Lung (tissue), 12 donors: Measurements from ENCODE around the gene NCOA3. TPM values are rescaled to one million over a fixed set of nuclear protein-coding genes. Genes with fewer than 3 reads are reported as not detected.
A peak's percentile ranks its signal among the peaks of the same experiment; 100 is the strongest.

Experiments used
- ATAC-seq: fragments of 200-7000 bp; cut with Tn5 transposase; one replicate; pipeline ENCODE4 v1.9.1; 2020; ENCODE audit warnings: moderate number of reproducible peaks; ENCODE audit not compliant: insufficient read depth, low FRiP score
- DNase-seq, 3 donors: peaks; one replicate each; pipeline ENCODE4 v3.0.0-alpha.2; 2013 to 2017
- H3K27ac ChIP-seq, 2 donors: one replicate each; pipeline ENCODE4 v1.5.1; 2013; ENCODE audit warnings: mild to moderate bottlenecking in 2 of 2, moderate library complexity in 2 of 2, control low read depth in 1 of 2, inconsistent platforms in 1 of 2, low read depth in 1 of 2, low read length in 1 of 2
- H3K27me3 ChIP-seq, 3 donors: one replicate each; pipeline ENCODE4 v1.5.1; 2013; ENCODE audit warnings: low read length in 2 of 3; ENCODE audit not compliant: control insufficient read depth in 3 of 3, insufficient read depth in 3 of 3
- H3K36me3 ChIP-seq, 4 donors: one replicate each; pipeline ENCODE4 v1.5.1; 2013; ENCODE audit warnings: low read length in 4 of 4, mild to moderate bottlenecking in 1 of 4, moderate library complexity in 1 of 4; ENCODE audit not compliant: control insufficient read depth in 4 of 4, insufficient read depth in 4 of 4
- H3K4me1 ChIP-seq, 5 donors: one replicate each; pipeline ENCODE4 v1.5.1; 2013; ENCODE audit warnings: low read length in 5 of 5, mild to moderate bottlenecking in 2 of 5, moderate library complexity in 1 of 5; ENCODE audit not compliant: control insufficient read depth in 5 of 5, insufficient read depth in 5 of 5
- H3K4me3 ChIP-seq: one replicate; pipeline ENCODE4 v1.5.1; 2013; ENCODE audit warnings: mild to moderate bottlenecking, control low read depth, moderate library complexity
- H3K9ac ChIP-seq, 2 donors: one replicate each; pipeline ENCODE4 v1.5.1; 2013; ENCODE audit warnings: low read length in 2 of 2, control low read depth in 1 of 2; ENCODE audit not compliant: insufficient read depth in 1 of 2
- H3K9me3 ChIP-seq, 4 donors: one replicate each; pipeline ENCODE4 v1.5.1; 2013; ENCODE audit warnings: low read length in 3 of 4, mild to moderate bottlenecking in 1 of 4, moderate library complexity in 1 of 4; ENCODE audit not compliant: control insufficient read depth in 4 of 4, insufficient read depth in 3 of 4
- WGBS, 2 donors: extraction: QIAGEN DNeasy Blood & Tissue Kit; methylation state at CpG; one replicate each; pipeline ENCODE4 v1.1.7; 2013; 5-methylcytosine and 5-hydroxymethylcytosine counted together
- polyA plus RNA-seq, 2 donors: library from polyadenylated mRNA; stranded (reverse); fragments of 200-250 nt; gene quantifications; one replicate each; pipeline ENCODE4 v1.2.1, GENCODE V29; 2013
- total RNA-seq, 2 donors: library from RNA; depleted of rRNA in 1 of 2; stranded (reverse); fragments of >200 nt in 1 of 2; gene quantifications; one replicate each; pipeline ENCODE4 v1.2.1, GENCODE V29; 2014 to 2021
- TF ChIP-seq, protein P1 (sequence below): IDR thresholded peaks from 2 replicates; pipeline ENCODE4 v1.5.1; 2012; ENCODE audit warnings: mild to moderate bottlenecking; ENCODE audit errors: control extremely low read depth, extremely low read depth
- donor health status: control.
- donor health status: control.
- donor health status: Bipolar disorder and iron deficiency.
- donor health status: healthy.
- donor health status: DM: yes; HTN: yes; CAD: no.

Gene NCOA3
- total and polyA plus RNA-seq, 4 donors: 5.5 to 69.4 (median 22.6) TPM

DNA sequence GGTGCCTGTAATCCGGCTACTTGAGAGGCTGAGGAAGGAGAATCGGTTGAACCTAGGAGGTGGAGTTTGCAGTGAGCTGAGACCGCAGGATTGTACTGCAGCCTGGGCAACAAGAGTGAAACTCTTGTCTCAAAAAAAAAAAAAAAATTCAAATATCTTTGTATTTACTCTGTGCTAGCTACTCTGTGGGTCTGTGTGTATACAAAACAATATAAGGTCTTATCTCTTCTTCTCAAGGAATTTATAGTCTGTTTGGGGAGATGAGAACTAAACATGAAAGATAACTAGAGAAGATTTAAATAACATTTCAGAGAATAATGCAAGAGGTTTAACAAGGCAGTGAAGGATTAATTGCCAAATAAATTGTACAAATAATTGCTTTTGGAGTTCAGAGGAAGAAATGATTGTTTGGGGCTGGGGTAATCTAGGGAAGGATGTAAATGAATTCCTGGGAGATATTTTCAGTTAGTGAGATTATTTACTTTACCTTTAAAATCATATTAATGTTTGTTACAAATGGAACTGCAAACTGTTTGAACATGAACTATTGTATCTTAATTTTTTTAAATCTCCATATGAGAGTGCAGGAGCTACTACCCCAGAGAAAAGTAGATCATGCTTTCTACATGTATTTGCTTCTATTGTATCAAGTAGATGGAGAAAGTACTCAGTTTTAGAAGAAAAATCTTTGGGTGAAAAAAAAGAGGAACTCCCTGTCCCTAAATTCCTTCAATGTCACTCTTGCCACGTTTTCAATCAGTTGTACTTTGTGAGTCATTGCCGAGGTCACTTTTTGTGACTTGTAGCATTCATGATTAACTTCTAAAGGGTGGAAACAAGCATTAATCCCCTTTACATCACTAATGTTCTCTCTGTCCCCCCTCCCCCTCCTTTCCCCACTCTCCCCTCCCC, 39.0 kb downstream of the NCOA3 start:
- no peaks in the 10 kb centered on the region for H3K27me3 ChIP-seq
- H3K4me1 ChIP-seq: peaks cover 0 to 13% (median 8%) of the 10 kb centered on the region in 5 donors
- H3K9me3 ChIP-seq: no peaks in the 10 kb centered on the region
- WGBS, 2 donors: 61 to 65% methylated on average over 5 of the region's 5 CpGs
- H3K9ac ChIP-seq: no peak overlapping the region
- DNase-seq (peak in 2 of 3 donors; percentile 21 to 48), ATAC-seq (no peak)
- H3K4me3 ChIP-seq: no peak overlapping the region
- H3K27ac ChIP-seq: no peak overlapping the region
- TF ChIP-seq, protein P1, sequence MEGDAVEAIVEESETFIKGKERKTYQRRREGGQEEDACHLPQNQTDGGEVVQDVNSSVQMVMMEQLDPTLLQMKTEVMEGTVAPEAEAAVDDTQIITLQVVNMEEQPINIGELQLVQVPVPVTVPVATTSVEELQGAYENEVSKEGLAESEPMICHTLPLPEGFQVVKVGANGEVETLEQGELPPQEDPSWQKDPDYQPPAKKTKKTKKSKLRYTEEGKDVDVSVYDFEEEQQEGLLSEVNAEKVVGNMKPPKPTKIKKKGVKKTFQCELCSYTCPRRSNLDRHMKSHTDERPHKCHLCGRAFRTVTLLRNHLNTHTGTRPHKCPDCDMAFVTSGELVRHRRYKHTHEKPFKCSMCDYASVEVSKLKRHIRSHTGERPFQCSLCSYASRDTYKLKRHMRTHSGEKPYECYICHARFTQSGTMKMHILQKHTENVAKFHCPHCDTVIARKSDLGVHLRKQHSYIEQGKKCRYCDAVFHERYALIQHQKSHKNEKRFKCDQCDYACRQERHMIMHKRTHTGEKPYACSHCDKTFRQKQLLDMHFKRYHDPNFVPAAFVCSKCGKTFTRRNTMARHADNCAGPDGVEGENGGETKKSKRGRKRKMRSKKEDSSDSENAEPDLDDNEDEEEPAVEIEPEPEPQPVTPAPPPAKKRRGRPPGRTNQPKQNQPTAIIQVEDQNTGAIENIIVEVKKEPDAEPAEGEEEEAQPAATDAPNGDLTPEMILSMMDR: no peak
- peaks cover 0 to 3% (median 0%) of the 10 kb centered on the region in 4 donors for H3K36me3 ChIP-seq

GRCh38 chr20:47541355-47541922, 39.8 kb downstream of the NCOA3 start:
- no peak overlapping the region for H3K9ac ChIP-seq
- no peaks in the 10 kb centered on the region for H3K9me3 ChIP-seq
- ATAC-seq (no peak), DNase-seq (no peak)
- 71 to 75% methylated on average over 3 of the region's 3 CpGs for WGBS, 2 donors
- H3K27ac ChIP-seq: no peak overlapping the region
- no peaks in the 10 kb centered on the region for H3K36me3 ChIP-seq
- TF ChIP-seq, protein P1: no peak
- peaks cover 0 to 15% (median 9%) of the 10 kb centered on the region in 5 donors for H3K4me1 ChIP-seq
- no peaks in the 10 kb centered on the region for H3K27me3 ChIP-seq
- H3K4me3 ChIP-seq: no peak overlapping the region

GRCh38 chr20:47543006-47543431, 41.3 kb downstream of the NCOA3 start:
- Histone ChIP-seq H3K4me3 (no peak overlapping the region), H3K36me3 (peaks cover 0 to 2% (median 0%) of the 10 kb centered on the region in 4 donors), H3K9me3 (no peaks in the 10 kb centered on the region), H3K9ac (no peak overlapping the region), H3K4me1 (peaks cover 0 to 15% (median 9%) of the 10 kb centered on the region in 5 donors), H3K27me3 (no peaks in the 10 kb centered on the region), H3K27ac (no peak overlapping the region)
- ATAC-seq (no peak), DNase-seq (no peak)
- 70 to 85% methylated on average over 1 of the region's 1 CpG for WGBS, 2 donors
- TF ChIP-seq, protein P1: no peak
